ENCODE measurements around the gene PARD3B. TPM values are rescaled to one million over a fixed set of nuclear protein-coding genes. Genes with fewer than 3 reads are reported as not detected.

PARD3B gene
- total RNA-seq, 1 experiment from 2014 or later: 6.4 TPM

DNA sequence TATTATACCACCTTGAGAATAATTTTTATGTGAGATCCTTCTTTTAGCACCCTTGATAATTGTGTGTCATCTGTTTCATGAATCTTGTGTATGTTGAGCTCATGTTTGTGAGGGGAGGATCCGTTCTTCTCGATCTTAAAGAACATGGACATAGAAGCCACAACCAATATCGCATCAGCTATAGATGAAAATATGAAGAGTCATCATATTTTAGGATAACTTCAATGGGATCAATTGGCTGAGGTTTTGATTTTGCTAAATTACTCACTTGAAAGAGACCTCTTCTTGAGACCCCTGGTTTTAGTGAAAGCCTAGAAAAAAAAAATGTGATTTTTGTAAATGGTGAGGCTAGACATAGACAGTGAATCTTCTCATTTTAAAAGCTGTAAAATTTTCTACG, 751.7 kb downstream of the PARD3B start:
- TF ChIP-seq, protein P1, sequence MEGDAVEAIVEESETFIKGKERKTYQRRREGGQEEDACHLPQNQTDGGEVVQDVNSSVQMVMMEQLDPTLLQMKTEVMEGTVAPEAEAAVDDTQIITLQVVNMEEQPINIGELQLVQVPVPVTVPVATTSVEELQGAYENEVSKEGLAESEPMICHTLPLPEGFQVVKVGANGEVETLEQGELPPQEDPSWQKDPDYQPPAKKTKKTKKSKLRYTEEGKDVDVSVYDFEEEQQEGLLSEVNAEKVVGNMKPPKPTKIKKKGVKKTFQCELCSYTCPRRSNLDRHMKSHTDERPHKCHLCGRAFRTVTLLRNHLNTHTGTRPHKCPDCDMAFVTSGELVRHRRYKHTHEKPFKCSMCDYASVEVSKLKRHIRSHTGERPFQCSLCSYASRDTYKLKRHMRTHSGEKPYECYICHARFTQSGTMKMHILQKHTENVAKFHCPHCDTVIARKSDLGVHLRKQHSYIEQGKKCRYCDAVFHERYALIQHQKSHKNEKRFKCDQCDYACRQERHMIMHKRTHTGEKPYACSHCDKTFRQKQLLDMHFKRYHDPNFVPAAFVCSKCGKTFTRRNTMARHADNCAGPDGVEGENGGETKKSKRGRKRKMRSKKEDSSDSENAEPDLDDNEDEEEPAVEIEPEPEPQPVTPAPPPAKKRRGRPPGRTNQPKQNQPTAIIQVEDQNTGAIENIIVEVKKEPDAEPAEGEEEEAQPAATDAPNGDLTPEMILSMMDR (conservative IDR thresholded peaks at IDR 0.05): no peak
- Histone ChIP-seq H3K14ac (ENCODE audit: insufficient read depth, low read length) (no peak overlapping the region), H2BK20ac (ENCODE audit: low read depth, low read length, poor library complexity, severe bottlenecking) (no peak overlapping the region), H2BK15ac (ENCODE audit: low read depth, low read length) (no peak overlapping the region), H4K8ac (replicated peaks; ENCODE audit: insufficient read length, low read depth, low read length) (no peak overlapping the region), H4K5ac (ENCODE audit: insufficient read length, low read depth, low read length) (no peak overlapping the region), H3K4ac (ENCODE audit: low read depth, low read length) (no peak overlapping the region), H2BK120ac (ENCODE audit: low read depth, low read length, poor library complexity, severe bottlenecking) (no peak overlapping the region), H3K79me2 (ENCODE audit: insufficient read depth, low read length) (no peaks in the 10 kb centered on the region), H3K27ac (ENCODE audit: insufficient read length, low read depth, low read length) (no peak overlapping the region), H4K91ac (ENCODE audit: insufficient read length, low read depth, low read length) (no peak overlapping the region), H2BK12ac (ENCODE audit: insufficient read length, low read depth, low read length) (no peak overlapping the region), H3K4me2 (ENCODE audit: insufficient read depth, insufficient read length, low read length) (no peak overlapping the region), H3K79me1 (ENCODE audit: insufficient read depth, low read depth, low read length, poor library complexity, severe bottlenecking) (no peaks in the 10 kb centered on the region), H3K27me3 (ENCODE audit: insufficient read depth, low read length) (no peaks in the 10 kb centered on the region), H3T11ph (ENCODE audit: low read length) (peak overlapping the region; percentile 29), H3K23ac (ENCODE audit: insufficient read length, low read depth, low read length) (no peak overlapping the region), H4K20me1 (ENCODE audit: control insufficient read depth, insufficient read depth, insufficient read length) (no peaks in the 10 kb centered on the region), H3K23me2 (ENCODE audit: insufficient read length, low read depth, low read length, poor library complexity, severe bottlenecking) (no peaks in the 10 kb centered on the region), H3K56ac (ENCODE audit: insufficient read length, low read depth, low read length) (no peak overlapping the region), H2AK5ac (ENCODE audit: insufficient read length, low read length) (no peak overlapping the region), H3K9ac (ENCODE audit: extremely low read depth, insufficient read length, low read length) (no peak overlapping the region), H3K9me3 (ENCODE audit: control insufficient read depth, low read depth, low read length) (no peaks in the 10 kb centered on the region), H2AFZ (ENCODE audit: low read length) (no peak overlapping the region), H3K4me1 (ENCODE audit: insufficient read depth, low read length) (no peaks in the 10 kb centered on the region; the same call in 1 of the 2 replicates), H2BK5ac (ENCODE audit: insufficient read length, low read length) (no peak overlapping the region), H3K18ac (ENCODE audit: insufficient read length, low read depth, low read length) (no peak overlapping the region)
- peaks cover 3 to 6% of the 10 kb centered on the region in 2 experiments; a peak in 2 of 5 replicates for H3K9me3 Mint-ChIP-seq
- H3K27me3 Mint-ChIP-seq (ENCODE audit: low read depth): no peaks in the 10 kb centered on the region
- no peak for DNase-seq
- H3K4me1 Mint-ChIP-seq: peaks cover 24 to 29% of the 10 kb centered on the region in 2 experiments
- no CpG with 5 or more reads among the region's 4 CpGs for WGBS (ENCODE audit: extremely low coverage, insufficient read length, low lambda C conversion rate)
- H3K36me3 Mint-ChIP-seq (ENCODE audit: insufficient read depth in 1 of 3, low read depth in 3 of 3): peaks cover 0 to 9% (median 3%) of the 10 kb centered on the region in 3 experiments; a peak in 3 of 7 replicates
- peak overlapping the region in 1 of 3 experiments; percentile 78; a peak in 1 of 7 replicates for H3K27ac Mint-ChIP-seq
- H3K4me3 Mint-ChIP-seq: no peak overlapping the region

Data from H9 (cell line).